Measurements from ENCODE around the gene SMR3B.

The SMR3B gene

GRCh38 chr4:70382691-70383181 lies at the start of gene SMR3B:
Gene SMR3B, plus strand, starts transcription at chr4:70383131. Its CDS starts 1,380 bp downstream, at chr4:70384511.
- no peak for DNase-seq

GRCh38 chr4:70334681-70335080 lies 48.2 kb upstream of the SMR3B start, which contains the start of gene CABS1:
Gene CABS1, plus strand, starts transcription at chr4:70334981. Its CDS starts 59 bp downstream, at chr4:70335040.
- DNase-seq: no peak

- DNase-seq: no peak
These were observed 46.9 kb upstream of the SMR3B start for GRCh38 chr4:70336043-70336442.

GRCh38 chr4:70337886-70338420 lies 45.0 kb upstream of the SMR3B start:
- DNase-seq: no peak

- no peak for DNase-seq
These were observed 26.7 kb upstream of the SMR3B start for GRCh38 chr4:70356185-70356584.

GRCh38 chr4:70359115-70359661 lies 23.7 kb upstream of the SMR3B start:
- no peak for DNase-seq

- no peak for DNase-seq
These were observed 22.5 kb upstream of the SMR3B start, which contains the start of gene SMR3A for GRCh38 chr4:70360460-70360859. Gene SMR3A, plus strand, starts transcription at chr4:70360760. Its CDS starts 1,356 bp downstream, at chr4:70362116.

- no peak for DNase-seq
These were observed 18.9 kb upstream of the SMR3B start for GRCh38 chr4:70364002-70364401.

- DNase-seq: no peak
These were observed 17.5 kb upstream of the SMR3B start for GRCh38 chr4:70365479-70365878.

GRCh38 chr4:70367813-70368212 lies 15.1 kb upstream of the SMR3B start:
- DNase-seq: no peak

- no peak for DNase-seq
These were observed 10.9 kb upstream of the SMR3B start for GRCh38 chr4:70371987-70372386.

GRCh38 chr4:70372760-70373159 lies 10.2 kb upstream of the SMR3B start:
- no peak for DNase-seq

- no peak for DNase-seq
These were observed 2.4 kb upstream of the SMR3B start for GRCh38 chr4:70380578-70380977.

- DNase-seq: no peak
These were observed 9.3 kb downstream of the SMR3B start for GRCh38 chr4:70392057-70392776.

- DNase-seq: no peak
These were observed 14.6 kb downstream of the SMR3B start, which contains the start of gene OPRPN for GRCh38 chr4:70397580-70397979. Gene OPRPN, plus strand, starts transcription at chr4:70397940. Its CDS starts 1,346 bp downstream, at chr4:70399286.

- DNase-seq: no peak
These were observed 16.4 kb downstream of the SMR3B start for GRCh38 chr4:70399319-70399718.

- no peak for DNase-seq
These were observed 19.8 kb downstream of the SMR3B start for GRCh38 chr4:70402762-70403161.

- DNase-seq: no peak
These were observed 22.8 kb downstream of the SMR3B start for GRCh38 chr4:70405765-70406164.

GRCh38 chr4:70425306-70425705 lies 42.4 kb downstream of the SMR3B start:
- no peak for DNase-seq

GRCh38 chr4:70426789-70427188 lies 43.9 kb downstream of the SMR3B start:
- DNase-seq: no peak

GRCh38 chr4:70437197-70437596 lies 54.3 kb downstream of the SMR3B start:
- no peak for DNase-seq
